ENCODE data around the gene FAHD2B.
"Not testable (repeated sequence)": the region's sequence is repeated elsewhere in the genome, so short reads cannot be mapped to it uniquely, and the experiment has no call there.

The FAHD2B gene

GRCh38 chr2:97066030-97066429 lies 28.7 kb downstream of the FAHD2B start:
- H3K9me3 ChIP-seq (ENCODE audit: control insufficient read depth in 1 of 2, low read length in 2 of 2); H3K36me3 ChIP-seq (ENCODE audit: control insufficient read depth in 1 of 2, insufficient read depth in 2 of 2, low read length in 2 of 2); H3K4me3 ChIP-seq (ENCODE audit: low read depth in 1 of 2, low read length in 2 of 2); H3K27me3 ChIP-seq (ENCODE audit: low read depth, low read length); H3K27ac ChIP-seq (ENCODE audit: low read length); H3K4me1 ChIP-seq (ENCODE audit: control insufficient read depth in 1 of 2, insufficient read depth in 2 of 2, low read length in 2 of 2): not testable (repeated sequence)

GRCh38 chr2:97062020-97062419 lies 32.7 kb downstream of the FAHD2B start:
- H3K4me1 ChIP-seq (ENCODE audit: control insufficient read depth in 1 of 2, insufficient read depth in 2 of 2, low read length in 2 of 2); H3K27me3 ChIP-seq (ENCODE audit: low read depth, low read length); H3K4me3 ChIP-seq (ENCODE audit: low read depth in 1 of 2, low read length in 2 of 2); H3K9me3 ChIP-seq (ENCODE audit: control insufficient read depth in 1 of 2, low read length in 2 of 2); H3K36me3 ChIP-seq (ENCODE audit: control insufficient read depth in 1 of 2, insufficient read depth in 2 of 2, low read length in 2 of 2); H3K27ac ChIP-seq (ENCODE audit: low read length): not testable (repeated sequence)

- not testable (repeated sequence) for H3K36me3 ChIP-seq (ENCODE audit: control insufficient read depth in 1 of 2, insufficient read depth in 2 of 2, low read length in 2 of 2); H3K4me1 ChIP-seq (ENCODE audit: control insufficient read depth in 1 of 2, insufficient read depth in 2 of 2, low read length in 2 of 2); H3K4me3 ChIP-seq (ENCODE audit: low read depth in 1 of 2, low read length in 2 of 2); H3K9me3 ChIP-seq (ENCODE audit: control insufficient read depth in 1 of 2, low read length in 2 of 2); H3K27me3 ChIP-seq (ENCODE audit: low read depth, low read length); H3K27ac ChIP-seq (ENCODE audit: low read length)
Measured at GRCh38 chr2:97059782-97060181, 34.9 kb downstream of the FAHD2B start.

GRCh38 chr2:97056150-97056549 lies 38.5 kb downstream of the FAHD2B start:
- H3K27ac ChIP-seq (ENCODE audit: low read length); H3K27me3 ChIP-seq (ENCODE audit: low read depth, low read length); H3K9me3 ChIP-seq (ENCODE audit: control insufficient read depth in 1 of 2, low read length in 2 of 2); H3K4me3 ChIP-seq (ENCODE audit: low read depth in 1 of 2, low read length in 2 of 2); H3K4me1 ChIP-seq (ENCODE audit: control insufficient read depth in 1 of 2, insufficient read depth in 2 of 2, low read length in 2 of 2); H3K36me3 ChIP-seq (ENCODE audit: control insufficient read depth in 1 of 2, insufficient read depth in 2 of 2, low read length in 2 of 2): not testable (repeated sequence)

GRCh38 chr2:97050032-97050431 lies 44.6 kb downstream of the FAHD2B start:
- H3K9me3 ChIP-seq (ENCODE audit: control insufficient read depth in 1 of 2, low read length in 2 of 2); H3K4me1 ChIP-seq (ENCODE audit: control insufficient read depth in 1 of 2, insufficient read depth in 2 of 2, low read length in 2 of 2); H3K27ac ChIP-seq (ENCODE audit: low read length); H3K4me3 ChIP-seq (ENCODE audit: low read depth in 1 of 2, low read length in 2 of 2); H3K36me3 ChIP-seq (ENCODE audit: control insufficient read depth in 1 of 2, insufficient read depth in 2 of 2, low read length in 2 of 2); H3K27me3 ChIP-seq (ENCODE audit: low read depth, low read length): not testable (repeated sequence)

- not testable (repeated sequence) for H3K36me3 ChIP-seq (ENCODE audit: control insufficient read depth in 1 of 2, insufficient read depth in 2 of 2, low read length in 2 of 2); H3K9me3 ChIP-seq (ENCODE audit: control insufficient read depth in 1 of 2, low read length in 2 of 2); H3K4me1 ChIP-seq (ENCODE audit: control insufficient read depth in 1 of 2, insufficient read depth in 2 of 2, low read length in 2 of 2); H3K4me3 ChIP-seq (ENCODE audit: low read depth in 1 of 2, low read length in 2 of 2); H3K27me3 ChIP-seq (ENCODE audit: low read depth, low read length); H3K27ac ChIP-seq (ENCODE audit: low read length)
Measured at GRCh38 chr2:97048448-97048847, 46.2 kb downstream of the FAHD2B start.

GRCh38 chr2:97046676-97047075 lies 48.0 kb downstream of the FAHD2B start:
- H3K4me3 ChIP-seq (ENCODE audit: low read depth in 1 of 2, low read length in 2 of 2); H3K27me3 ChIP-seq (ENCODE audit: low read depth, low read length); H3K36me3 ChIP-seq (ENCODE audit: control insufficient read depth in 1 of 2, insufficient read depth in 2 of 2, low read length in 2 of 2); H3K27ac ChIP-seq (ENCODE audit: low read length); H3K4me1 ChIP-seq (ENCODE audit: control insufficient read depth in 1 of 2, insufficient read depth in 2 of 2, low read length in 2 of 2); H3K9me3 ChIP-seq (ENCODE audit: control insufficient read depth in 1 of 2, low read length in 2 of 2): not testable (repeated sequence)

GRCh38 chr2:97045895-97046499 lies 48.7 kb downstream of the FAHD2B start:
- H3K27ac ChIP-seq (ENCODE audit: low read length); H3K4me3 ChIP-seq (ENCODE audit: low read depth in 1 of 2, low read length in 2 of 2); H3K4me1 ChIP-seq (ENCODE audit: control insufficient read depth in 1 of 2, insufficient read depth in 2 of 2, low read length in 2 of 2); H3K36me3 ChIP-seq (ENCODE audit: control insufficient read depth in 1 of 2, insufficient read depth in 2 of 2, low read length in 2 of 2); H3K9me3 ChIP-seq (ENCODE audit: control insufficient read depth in 1 of 2, low read length in 2 of 2); H3K27me3 ChIP-seq (ENCODE audit: low read depth, low read length): not testable (repeated sequence)
